GM21390 (cell line): ENCODE data around the gene CFAP73.
"Not testable (repeated sequence)": the region's sequence is repeated elsewhere in the genome, so short reads cannot be mapped to it uniquely, and the experiment has no call there.

Source experiments
- ATAC-seq: cut with Tn5 transposase; IDR thresholded peaks from one replicate; pipeline ENCODE4 v1.9.1; 2021; ENCODE audit not compliant: unreplicated experiment

The CFAP73 gene

DNA sequence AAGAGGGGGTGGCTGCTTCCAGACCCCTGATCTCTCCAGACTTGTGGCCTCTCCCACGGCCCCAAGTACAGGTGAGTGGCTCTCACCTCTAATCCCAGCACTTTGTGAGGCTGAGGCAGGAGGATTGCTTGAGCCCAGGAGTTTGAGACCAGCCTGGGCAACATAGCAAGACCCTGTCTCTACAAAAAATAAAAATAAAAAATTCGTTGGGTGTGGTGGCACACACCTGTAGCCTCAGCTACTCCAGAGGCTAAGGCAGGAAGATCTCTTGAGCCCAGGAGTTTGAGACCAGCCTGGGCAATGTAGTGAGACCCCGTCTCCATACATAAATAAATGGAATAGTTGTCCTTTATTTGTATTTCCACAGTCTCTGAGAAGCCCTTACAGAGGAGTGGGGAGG lies 7.8 kb upstream of the CFAP73 start:
- not testable (repeated sequence) for ATAC-seq

DNA sequence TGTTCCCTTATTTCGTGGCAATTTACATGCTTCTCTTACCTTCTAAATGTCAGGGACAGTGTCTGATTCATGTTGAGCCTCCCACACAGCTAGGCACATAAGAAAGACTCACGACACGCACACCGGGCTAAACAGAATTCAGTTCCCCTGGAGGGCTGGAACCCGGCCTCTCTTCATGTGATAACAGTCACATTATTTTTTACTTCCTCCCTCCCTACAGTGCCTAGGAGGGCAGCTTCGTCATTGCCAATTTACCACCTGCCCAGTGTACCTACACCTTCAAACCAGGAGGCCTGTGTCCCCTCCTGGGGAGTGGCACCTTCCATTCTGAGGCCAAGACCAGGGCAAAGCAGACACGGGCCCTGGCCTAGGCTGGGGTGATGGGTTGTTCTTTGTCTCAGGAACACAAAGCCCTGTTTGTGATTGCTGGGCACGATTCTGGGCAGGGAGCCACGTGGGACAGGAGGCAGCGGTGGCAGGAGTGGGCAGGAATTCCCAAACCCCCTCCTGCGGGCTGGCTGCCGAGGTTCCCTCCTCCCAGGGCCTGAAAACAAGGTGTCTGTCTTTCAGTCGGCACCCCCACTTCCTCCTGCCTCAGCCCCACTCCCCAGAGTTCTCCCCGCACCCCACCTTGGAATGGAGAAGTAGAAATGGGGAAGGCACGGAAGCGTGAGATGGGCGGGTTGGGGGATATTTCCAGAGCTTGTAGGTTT lies 7.2 kb upstream of the CFAP73 start:
- ATAC-seq: no peak

DNA sequence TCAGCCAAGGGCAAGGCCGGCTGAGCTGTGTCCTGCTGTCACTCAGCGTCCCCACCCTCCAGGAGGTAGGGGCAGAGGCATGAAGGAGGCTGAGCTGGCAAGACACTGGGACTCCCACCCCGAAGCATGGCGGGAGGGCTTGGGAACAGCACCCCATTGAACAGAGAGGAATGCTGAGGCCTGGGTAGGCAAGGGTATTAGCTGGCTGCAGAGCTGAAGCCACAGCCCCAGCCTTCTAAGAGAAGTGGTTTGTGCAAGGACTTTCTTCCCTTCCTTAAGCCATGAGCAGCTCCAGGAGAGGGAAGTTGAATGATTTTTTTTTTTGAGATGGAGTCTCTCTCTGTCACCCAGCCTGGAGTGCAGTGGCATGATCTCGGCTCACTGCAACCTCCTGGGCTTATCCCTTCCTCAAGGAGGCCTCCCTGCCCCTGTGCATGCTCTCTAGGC lies 6.6 kb upstream of the CFAP73 start:
- ATAC-seq: no peak

DNA sequence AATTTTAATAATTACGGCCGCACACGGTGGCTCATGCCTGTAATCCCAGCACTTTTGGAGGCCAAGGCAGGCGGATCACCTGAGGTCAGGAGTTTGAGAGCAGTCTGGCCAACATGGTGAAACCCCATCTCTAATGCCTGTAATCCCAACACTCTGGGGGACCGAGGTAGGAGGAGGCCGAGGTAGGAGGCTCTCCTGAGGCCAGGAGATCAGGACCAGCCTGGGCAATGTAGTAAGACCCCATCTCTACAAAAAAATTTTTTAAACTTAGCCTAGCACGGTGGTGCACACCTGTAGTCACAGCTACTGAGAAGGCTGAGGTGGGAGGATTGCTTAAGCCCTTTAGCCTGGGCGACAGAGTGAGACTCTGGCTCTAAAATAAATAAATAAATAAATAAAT lies 5.6 kb upstream of the CFAP73 start:
- no peak for ATAC-seq

DNA sequence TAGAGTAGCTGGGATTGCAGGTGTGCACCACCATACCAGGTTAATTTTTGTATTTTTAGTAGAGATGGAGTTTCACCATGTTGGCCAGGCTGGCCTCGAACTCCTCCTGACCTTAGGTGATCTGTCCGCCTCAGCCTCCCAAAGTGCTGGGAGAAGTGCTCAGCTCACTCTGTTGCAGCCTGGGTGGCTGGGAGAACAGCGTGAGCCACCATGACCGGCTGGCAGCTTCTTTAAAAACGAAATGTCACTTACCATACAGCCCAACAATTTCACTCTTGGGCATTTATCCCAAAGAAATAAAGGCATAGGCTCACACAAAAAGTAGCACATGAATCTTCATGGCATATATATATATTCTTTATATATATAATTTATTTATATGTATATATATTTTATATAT lies 4.7 kb upstream of the CFAP73 start:
- ATAC-seq: no peak

DNA sequence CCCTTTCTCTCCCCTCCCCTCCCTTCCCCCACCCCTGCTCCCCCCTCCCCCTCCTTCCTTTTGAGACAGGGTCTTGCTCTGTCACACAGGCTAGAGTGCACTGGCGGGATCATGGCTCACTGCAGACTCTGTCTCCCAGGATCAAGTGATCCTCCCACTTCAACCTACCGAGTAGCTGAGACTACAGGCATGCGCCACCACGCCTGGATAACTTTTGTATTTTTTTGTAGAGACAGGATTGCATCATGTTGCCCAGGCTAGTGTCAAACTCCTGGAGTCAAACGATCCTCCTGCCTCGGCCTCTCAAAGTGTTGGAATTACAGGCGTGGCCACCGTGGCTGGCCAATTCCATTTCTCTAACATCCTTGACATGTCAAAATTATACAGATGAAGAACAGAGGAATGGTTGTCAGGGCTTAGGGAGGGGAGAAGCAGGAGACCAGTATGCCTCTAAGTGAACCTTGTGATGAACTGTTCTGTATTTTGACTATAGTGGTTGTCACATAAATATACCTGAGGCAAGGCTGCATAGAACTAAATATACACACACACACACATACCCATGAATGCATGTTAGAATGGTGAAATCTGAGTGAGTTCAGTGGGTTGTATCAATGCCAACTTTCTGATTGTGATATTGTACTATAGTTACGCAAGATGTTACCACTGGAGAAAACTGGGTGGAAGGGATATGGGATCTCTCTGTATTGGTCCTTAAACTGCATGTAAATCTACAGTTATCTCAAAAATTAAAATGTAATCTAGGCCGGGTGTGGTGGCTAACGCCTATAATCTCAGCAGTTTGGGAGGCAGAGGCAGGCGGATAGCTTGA lies 3.6 kb upstream of the CFAP73 start:
- ATAC-seq: no peak

DNA sequence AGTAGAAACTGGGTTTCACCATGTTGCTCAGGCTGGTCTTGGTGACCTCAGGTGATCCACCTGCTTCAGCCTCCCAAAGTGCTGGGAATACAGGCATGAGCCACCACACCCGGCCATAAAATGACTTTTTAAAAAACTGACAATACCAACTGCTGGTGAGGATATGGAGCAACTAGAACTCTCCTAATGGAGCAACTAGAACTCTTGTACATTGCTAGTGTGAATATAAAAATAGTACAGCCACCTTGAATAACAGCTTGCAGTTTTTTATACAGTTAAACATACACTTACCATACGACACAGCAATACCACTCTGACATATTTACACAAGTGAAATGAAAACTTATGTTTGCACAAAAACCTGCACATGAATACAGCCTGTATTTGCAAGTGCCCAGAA lies 2.5 kb upstream of the CFAP73 start:
- no peak for ATAC-seq

DNA sequence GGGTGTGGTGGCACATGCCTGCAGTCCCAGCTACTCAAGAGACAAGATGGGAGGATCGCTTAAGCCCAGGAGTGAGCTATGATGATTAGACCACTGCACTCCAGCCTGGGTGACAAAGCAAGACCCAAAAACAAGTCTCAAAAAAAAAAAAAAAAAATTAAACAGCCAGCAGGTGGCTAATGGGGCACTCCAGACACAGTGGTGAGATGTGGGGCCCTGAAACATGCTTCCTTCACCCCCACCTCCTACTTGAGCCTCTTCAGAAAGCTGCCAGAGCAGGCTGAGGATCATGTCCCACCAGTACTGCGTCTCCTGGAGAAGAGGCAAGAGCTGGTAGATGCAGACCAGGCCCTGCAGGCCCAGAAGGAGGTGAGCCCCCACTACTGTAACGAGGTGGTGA lies 2.1 kb downstream of the CFAP73 start:
- ATAC-seq: no peak

DNA sequence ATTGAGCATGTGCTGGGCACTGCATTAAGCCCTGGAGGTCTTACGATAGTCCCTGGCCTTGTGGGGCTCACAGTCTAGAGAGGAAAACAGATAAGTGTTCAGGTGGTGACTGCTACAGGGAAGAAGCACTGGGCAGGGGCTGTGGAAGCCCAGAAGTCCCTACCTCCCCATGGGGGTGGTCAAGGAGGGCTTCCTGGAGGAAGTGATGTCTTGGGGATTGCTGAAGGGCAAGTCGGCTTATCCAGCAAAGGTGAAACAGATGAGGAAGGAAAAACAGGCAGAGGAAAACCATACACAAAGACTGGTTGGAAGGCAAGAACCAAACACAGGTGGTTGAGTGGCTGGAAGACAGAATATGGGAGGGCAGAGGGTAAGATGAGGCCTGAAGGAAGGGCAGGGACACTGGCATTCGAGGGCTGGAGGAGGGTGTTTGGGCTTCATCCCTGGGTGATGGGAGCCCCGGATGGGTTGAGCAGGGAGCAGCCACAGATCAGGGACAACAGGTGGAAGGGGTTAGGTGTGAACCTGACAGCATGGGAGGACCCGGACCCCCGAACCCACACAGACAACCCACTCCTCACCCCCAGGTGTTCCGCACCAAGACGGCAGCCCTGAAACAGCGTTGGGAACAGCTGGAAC lies 2.8 kb downstream of the CFAP73 start:
- no peak for ATAC-seq

DNA sequence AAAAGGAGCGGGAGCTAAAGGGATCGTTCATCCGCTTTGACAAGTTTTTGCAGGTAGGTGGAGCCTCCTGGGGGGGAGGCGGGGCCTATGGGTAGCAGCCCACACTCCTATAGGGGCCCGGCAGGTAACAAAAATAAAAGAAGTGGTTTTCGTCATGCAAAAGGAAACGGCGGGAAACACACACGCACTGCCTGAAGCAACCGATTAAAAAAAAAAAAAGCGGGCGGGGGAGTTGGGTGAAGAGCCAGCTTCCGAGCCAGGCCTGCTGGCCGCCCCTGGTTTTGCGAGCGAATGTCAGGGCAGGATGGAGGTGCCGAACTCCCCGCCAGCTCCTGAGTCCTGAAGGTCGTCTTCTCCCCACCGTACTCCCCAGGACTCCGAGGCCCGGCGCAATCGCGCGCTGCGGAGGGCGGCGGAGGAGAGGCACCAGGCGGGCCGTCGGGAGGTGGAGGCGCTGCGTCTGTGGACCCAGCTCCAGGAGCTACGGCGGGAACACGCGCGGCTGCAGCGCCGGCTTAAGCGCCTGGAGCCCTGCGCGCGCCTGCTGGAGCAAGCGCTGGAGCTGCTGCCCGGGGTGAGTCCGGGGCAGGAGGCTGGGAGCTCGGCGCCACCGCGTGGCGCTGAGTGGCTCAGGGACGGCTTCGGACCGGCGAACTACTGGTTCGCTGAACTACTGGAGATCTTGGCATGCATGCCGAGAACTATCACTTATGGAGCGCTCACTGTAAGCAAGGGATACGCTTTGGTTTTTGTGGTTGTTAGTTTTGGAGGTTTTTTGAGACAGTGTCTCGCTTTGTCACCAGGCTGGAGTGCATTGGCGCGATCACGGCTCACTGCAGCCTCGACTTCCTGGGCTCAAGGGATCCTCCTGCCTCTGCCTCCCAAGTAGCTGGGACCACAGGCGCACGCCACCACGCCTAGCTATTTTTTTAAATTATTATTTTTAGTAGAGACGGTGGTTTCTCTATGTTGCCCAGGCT lies 3.6 kb downstream of the CFAP73 start:
- ATAC-seq: peak; percentile 55

DNA sequence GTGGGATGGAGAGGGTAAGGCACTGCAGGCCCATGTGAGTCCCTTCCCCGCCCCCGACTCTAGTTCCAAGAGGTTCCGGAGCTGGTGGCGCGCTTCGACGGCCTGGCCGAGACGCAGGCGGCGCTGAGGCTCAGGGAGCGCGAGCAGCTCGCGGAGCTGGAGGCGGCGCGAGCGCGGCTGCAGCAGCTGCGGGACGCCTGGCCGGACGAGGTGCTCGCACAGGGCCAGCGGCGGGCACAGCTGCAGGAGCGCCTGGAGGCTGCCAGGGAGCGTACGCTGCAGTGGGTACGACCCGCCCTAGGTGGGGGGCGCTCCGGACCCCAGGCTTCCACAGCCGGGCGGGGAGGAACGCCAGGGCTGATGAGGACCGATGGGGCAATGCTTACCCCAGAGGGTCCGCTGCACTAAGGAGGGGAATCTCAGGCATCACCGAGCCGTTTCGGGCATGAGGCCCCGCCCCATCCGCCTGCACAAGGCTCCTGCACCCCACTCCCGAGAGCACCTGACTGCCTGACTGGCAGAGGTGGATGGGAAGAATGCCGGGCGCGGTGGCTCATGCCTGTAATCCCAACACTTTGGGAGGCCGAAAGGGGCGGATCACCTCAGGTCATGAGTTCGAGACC lies 4.9 kb downstream of the CFAP73 start:
- ATAC-seq: no peak

DNA sequence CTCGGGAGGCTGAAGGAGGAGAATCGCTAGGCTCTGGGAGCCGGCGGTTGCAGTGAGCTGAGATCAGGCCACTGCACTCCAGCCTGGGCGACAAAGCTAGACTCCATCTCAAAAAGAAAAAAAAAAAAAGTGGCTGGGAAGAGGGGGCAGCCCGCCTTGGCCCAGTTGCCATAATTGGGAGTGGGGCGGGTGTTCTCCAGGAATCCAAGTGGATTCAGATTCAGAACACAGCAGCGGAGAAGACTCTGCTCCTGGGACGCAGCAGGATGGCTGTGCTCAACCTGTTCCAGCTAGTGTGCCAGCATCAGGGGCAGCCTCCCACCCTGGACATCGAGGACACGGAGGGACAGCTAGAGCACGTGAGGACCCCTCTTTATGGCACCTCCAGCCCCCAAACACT lies 5.5 kb downstream of the CFAP73 start:
- ATAC-seq: no peak

DNA sequence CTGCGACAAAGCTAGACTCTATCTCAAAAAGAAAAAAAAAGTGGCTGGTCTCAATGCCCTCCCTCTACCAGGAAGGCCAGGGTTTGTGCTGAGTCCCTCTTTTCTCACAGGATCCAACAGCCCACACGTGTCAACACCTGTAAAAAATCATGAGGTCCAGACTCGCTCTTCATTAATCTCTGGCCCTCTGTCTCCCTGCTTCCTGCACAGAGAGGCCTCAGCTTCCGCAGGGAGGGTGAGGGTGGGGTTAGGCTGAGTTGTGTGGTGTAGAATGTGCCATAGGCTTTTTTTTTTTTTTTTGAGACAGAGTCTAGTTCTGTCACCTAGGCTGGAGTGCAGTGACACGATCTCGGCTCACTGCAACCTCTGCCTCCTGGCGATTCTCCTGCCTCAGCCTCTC lies 6.1 kb downstream of the CFAP73 start:
- no peak for ATAC-seq

DNA sequence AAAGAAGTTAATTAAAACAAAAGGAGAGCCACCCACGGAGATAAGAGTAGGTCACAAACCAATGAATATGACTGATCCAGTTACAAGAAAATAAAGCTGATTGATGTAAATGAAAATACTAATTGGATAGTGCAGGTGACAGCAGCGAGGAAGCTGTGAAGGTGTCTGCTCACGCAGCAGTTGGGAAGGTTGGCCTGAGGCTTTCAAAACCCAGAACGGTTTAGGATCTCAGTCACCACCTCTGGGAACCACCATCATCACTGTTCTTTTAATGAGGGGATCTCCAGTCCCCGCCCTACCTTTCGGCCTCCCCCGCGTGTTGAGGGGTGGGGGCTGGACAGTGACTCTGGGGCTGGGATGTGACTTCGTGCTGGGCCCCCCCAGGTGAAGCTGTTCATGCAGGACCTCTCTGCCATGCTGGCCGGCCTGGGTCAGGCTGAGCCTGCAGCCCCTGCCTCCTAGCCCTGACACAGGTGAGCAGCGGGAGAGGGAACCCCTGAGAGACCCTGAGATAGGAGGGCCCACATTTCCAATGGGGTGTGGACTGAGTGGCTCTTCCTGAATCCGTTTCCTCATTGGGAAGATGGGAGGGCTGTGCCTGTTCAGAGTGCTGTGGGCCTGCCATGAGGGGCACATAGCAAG lies 7.8 kb downstream of the CFAP73 start:
- ATAC-seq: no peak

DNA sequence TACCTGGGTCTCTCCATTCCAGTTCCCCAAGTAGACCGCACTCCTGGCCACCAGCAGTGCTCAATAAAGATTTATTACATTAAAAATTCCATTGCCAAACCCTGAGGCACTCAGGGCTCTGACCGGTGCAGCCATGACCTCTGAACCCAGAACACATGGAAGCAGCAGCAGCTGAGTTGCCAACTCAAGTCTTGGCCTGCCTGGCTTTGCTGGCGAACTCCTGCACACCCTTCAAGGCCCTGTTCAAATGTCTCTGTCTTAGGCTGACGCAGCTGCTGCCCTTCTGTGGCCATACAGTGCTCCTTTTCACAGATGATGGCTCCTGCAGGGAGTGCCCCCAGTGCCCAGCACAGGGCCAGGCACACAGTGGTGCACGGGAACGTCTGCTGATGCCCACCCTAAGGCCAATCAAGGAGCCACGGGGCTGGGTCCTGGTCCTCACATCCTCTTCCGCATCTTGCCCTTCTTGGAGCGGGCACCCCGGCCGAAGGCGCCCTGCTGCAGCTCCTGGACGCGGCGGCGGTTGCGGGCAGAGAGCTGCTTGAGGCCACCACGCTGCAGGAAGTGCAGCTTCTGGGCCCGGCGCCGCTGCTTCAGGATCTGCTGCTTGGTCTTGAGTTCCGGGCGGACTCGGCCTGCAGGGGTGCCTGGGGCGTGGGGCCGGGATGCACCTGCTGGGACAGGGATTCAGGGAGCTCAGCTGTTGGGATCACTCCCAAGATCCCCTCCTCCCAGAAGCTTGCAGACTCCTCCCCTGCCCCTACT lies 9.1 kb downstream of the CFAP73 start:
- no peak for ATAC-seq

DNA sequence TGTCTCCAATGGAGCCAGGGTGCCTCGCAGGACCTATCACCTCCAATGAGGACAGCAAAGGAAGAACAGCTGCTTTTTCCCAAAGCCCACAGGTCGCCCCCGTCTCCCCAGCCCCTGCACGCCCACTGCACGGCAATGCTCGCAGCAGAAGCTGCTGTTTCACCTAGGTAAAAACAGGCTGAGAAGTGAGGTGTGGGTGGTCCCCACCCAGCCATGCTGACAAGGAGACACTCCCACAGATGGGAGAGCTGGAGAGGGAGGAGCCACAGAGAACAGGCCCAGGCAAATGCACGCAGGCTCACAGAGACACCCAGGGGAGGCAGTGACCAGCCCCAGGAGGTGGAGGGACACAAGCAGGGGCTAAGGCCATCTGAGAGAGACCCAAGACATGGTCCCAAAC lies 10.4 kb downstream of the CFAP73 start:
- ATAC-seq: no peak

DNA sequence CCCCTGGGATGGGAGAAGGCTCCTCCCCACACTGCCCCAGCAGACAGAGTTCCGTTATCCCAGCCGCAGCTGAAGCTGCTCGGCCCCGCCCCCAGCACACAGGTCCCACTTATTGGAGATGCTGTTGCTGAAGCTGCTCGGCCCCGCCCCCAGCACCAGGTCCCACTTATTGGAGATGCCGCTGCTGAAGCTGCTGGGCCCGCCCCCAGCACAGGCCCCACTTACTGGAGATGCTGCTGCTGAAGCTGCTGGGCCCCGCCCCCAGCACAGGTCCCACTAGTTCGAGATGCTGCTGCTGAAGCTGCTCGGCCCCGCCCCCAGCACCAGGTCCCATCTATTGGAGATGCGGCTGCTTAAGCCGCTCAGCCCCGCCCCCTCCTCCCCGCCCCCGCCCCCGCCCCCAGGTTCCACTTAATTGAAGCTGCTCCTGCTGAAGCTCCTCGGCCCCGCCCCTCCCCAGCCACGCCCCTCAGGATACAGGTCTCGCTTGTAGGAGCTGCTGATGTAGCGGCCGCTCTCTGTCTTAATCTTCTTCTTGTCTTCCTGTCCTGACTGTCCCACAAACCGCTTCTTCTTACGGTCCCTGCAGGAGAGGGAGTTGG lies 12.0 kb downstream of the CFAP73 start:
- ATAC-seq: no peak

DNA sequence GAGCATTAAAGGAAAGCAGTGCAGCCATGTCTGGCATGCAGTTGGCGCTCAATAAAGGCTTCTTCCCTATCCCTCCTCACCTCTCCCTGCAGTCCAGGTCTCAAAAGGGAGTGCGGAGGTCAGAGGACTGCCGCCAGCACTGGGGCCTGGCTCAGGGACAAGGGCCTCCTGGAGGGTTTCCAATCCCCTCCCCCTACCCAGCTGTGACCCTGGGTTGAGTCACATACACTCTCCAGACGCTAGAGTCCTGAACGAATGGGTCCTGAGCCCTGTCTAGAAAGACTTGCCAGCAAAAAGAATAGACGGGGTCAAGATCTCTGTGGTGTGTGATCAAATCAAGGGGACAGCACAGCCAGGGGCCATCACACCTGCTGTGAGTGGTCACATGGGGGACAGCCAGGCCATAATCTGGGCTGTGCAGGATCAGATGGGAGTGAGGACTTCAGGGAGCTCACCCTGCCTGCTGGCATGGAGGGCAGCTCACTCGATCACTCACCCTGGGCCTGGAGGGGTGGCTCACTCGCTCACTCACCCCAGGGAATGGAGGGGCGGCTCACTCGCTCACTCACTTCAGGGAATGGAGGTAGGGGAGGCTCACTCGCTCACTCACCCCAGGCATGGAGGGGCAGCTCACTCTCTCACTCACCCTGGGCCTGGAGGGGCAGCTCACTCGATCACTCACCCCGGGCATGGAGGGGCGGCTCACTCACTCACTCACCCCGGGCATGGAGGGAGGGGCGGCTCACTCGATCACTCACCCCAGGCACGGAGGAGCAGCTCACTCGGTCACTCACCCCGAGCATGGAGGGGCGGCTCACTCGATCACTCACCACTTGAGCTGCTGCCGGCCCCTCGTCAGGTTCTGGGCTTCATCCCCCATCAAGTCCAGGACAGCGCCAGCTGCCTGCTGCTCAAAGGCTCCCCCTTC lies 12.8 kb downstream of the CFAP73 start:
- no peak for ATAC-seq
